ENCODE results near the gene MRPL28. TPM values are rescaled to one million over a fixed set of nuclear protein-coding genes. Genes with fewer than 3 reads are reported as not detected.

Gene MRPL28
- total RNA-seq, 4 donors from 2014 or later = 47.7 to 93.5 (median 55.8) TPM

- 80% methylated on average over 3 of the region's 13 CpGs; no CpG with 5 or more reads in 1 of the 2 donors for WGBS, 2 donors (ENCODE audit: low coverage in 1 of 2)
- ATAC-seq = no peak
- Histone ChIP-seq H3K27ac (no peak overlapping the region), H3K4me3 (no peak overlapping the region), H3K27me3 (no peaks in the 10 kb centered on the region), H3K36me3 (peaks cover 0 to 21% of the 10 kb centered on the region in 2 donors), H3K9me3 (no peaks in the 10 kb centered on the region), H3K4me1 (peaks cover 0 to 45% (median 3%) of the 10 kb centered on the region in 3 donors)
- TF ChIP-seq POLR2A (IDR thresholded peaks at IDR 0.05) (no peak), EP300 (IDR thresholded peaks at IDR 0.05) (no peak), POLR2AphosphoS5 (IDR thresholded peaks at IDR 0.05) (no peak)
- TF ChIP-seq, protein P1, sequence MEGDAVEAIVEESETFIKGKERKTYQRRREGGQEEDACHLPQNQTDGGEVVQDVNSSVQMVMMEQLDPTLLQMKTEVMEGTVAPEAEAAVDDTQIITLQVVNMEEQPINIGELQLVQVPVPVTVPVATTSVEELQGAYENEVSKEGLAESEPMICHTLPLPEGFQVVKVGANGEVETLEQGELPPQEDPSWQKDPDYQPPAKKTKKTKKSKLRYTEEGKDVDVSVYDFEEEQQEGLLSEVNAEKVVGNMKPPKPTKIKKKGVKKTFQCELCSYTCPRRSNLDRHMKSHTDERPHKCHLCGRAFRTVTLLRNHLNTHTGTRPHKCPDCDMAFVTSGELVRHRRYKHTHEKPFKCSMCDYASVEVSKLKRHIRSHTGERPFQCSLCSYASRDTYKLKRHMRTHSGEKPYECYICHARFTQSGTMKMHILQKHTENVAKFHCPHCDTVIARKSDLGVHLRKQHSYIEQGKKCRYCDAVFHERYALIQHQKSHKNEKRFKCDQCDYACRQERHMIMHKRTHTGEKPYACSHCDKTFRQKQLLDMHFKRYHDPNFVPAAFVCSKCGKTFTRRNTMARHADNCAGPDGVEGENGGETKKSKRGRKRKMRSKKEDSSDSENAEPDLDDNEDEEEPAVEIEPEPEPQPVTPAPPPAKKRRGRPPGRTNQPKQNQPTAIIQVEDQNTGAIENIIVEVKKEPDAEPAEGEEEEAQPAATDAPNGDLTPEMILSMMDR (IDR thresholded peaks at IDR 0.05) = no peak
Measured at GRCh38 chr16:322476-323143, 47.7 kb downstream of the MRPL28 start.

DNA sequence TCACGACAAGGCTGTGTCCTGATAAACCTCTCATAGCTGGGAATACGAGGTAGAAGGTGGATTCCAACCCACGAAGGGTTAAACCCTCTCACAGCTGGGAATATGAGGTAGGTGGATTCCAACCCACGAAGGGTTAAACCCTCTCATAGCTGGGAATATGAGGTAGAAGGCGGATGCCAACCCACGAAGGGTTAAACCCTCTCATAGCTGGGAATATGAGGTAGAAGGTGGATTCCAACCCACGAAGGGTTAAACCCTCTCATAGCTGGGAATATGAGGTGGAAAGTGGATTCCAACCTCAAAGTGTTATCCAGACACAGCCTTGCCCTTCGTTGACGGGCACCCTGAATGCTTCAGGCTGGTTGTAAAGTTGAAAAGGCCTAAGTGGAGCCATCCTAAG lies 48.8 kb downstream of the MRPL28 start:
- no peak overlapping the region for H3K27ac ChIP-seq
- peaks cover 0 to 21% of the 10 kb centered on the region in 2 donors for H3K36me3 ChIP-seq
- TF ChIP-seq POLR2A (IDR thresholded peaks at IDR 0.05) (no peak), EP300 (IDR thresholded peaks at IDR 0.05) (no peak), POLR2AphosphoS5 (IDR thresholded peaks at IDR 0.05) (no peak)
- TF ChIP-seq, protein P1 (IDR thresholded peaks at IDR 0.05) = no peak
- H3K27me3 ChIP-seq = no peaks in the 10 kb centered on the region
- H3K4me1 ChIP-seq = peaks cover 0 to 34% (median 0%) of the 10 kb centered on the region in 3 donors
- H3K9me3 ChIP-seq = no peaks in the 10 kb centered on the region
- no peak for ATAC-seq
- 62 to 72% methylated on average over 8 to 9 of the region's 9 CpGs for WGBS, 2 donors (ENCODE audit: low coverage in 1 of 2)
- no peak overlapping the region for H3K4me3 ChIP-seq

- Histone ChIP-seq H3K36me3 (peaks cover 0 to 21% of the 10 kb centered on the region in 2 donors), H3K9me3 (no peaks in the 10 kb centered on the region), H3K4me1 (peaks cover 0 to 22% (median 0%) of the 10 kb centered on the region in 3 donors), H3K4me3 (no peak overlapping the region), H3K27ac (no peak overlapping the region), H3K27me3 (no peaks in the 10 kb centered on the region)
- TF ChIP-seq EP300 (IDR thresholded peaks at IDR 0.05) (no peak), POLR2A (IDR thresholded peaks at IDR 0.05) (no peak), POLR2AphosphoS5 (IDR thresholded peaks at IDR 0.05) (no peak)
- TF ChIP-seq, protein P1 (IDR thresholded peaks at IDR 0.05) = no peak
- no peak for ATAC-seq
- WGBS, 2 donors (ENCODE audit: low coverage in 1 of 2) = 81 to 89% methylated on average over 3 to 5 of the region's 5 CpGs
Measured at GRCh38 chr16:320206-320605, 50.1 kb downstream of the MRPL28 start.

GRCh38 chr16:318628-319027 lies 51.7 kb downstream of the MRPL28 start:
- TF ChIP-seq POLR2A (IDR thresholded peaks at IDR 0.05) (no peak), EP300 (IDR thresholded peaks at IDR 0.05) (no peak), POLR2AphosphoS5 (IDR thresholded peaks at IDR 0.05) (no peak)
- TF ChIP-seq, protein P1 (IDR thresholded peaks at IDR 0.05) = no peak
- no peak for ATAC-seq
- no peak overlapping the region for H3K4me3 ChIP-seq
- no peaks in the 10 kb centered on the region for H3K9me3 ChIP-seq
- no peaks in the 10 kb centered on the region for H3K27me3 ChIP-seq
- no peak overlapping the region for H3K27ac ChIP-seq
- 64 to 77% methylated on average over 5 to 6 of the region's 22 CpGs for WGBS, 2 donors (ENCODE audit: low coverage in 1 of 2)
- peaks cover 0 to 8% (median 0%) of the 10 kb centered on the region in 3 donors for H3K4me1 ChIP-seq
- H3K36me3 ChIP-seq = peaks cover 0 to 35% of the 10 kb centered on the region in 2 donors

- no peak for ATAC-seq
- no peaks in the 10 kb centered on the region for H3K27me3 ChIP-seq
- peaks cover 0 to 45% of the 10 kb centered on the region in 2 donors for H3K36me3 ChIP-seq
- H3K4me1 ChIP-seq = peaks cover 0 to 8% (median 0%) of the 10 kb centered on the region in 3 donors
- H3K4me3 ChIP-seq = no peak overlapping the region
- H3K9me3 ChIP-seq = no peaks in the 10 kb centered on the region
- no peak overlapping the region for H3K27ac ChIP-seq
- WGBS, 2 donors (ENCODE audit: low coverage in 1 of 2) = 88 to 90% methylated on average over 2 to 4 of the region's 5 CpGs
- TF ChIP-seq POLR2AphosphoS5 (IDR thresholded peaks at IDR 0.05) (no peak), EP300 (IDR thresholded peaks at IDR 0.05) (no peak), POLR2A (IDR thresholded peaks at IDR 0.05) (no peak)
- TF ChIP-seq, protein P1 (IDR thresholded peaks at IDR 0.05) = no peak
Measured at GRCh38 chr16:317583-317982, 52.8 kb downstream of the MRPL28 start.

Measured in gastroesophageal sphincter (tissue), 4 donors.